D721Med (cell line): ENCODE results near the gene MTNR1B.

Source experiments
- DNase-seq: peaks from one replicate; pipeline ENCODE4 v3.0.0; 2011; ENCODE audit warnings: low spot score; ENCODE audit not compliant: insufficient read length
- FAIRE-seq: peaks from 2 replicates; lab custom pipeline; 2011; peaks lifted over from hg19 to GRCh38; lab: Jason Lieb, UNC
- CTCF ChIP-seq: IDR thresholded peaks from 2 replicates; pipeline ENCODE4 v1.5.1; 2012; ENCODE audit warnings: mild to moderate bottlenecking, control low read depth; ENCODE audit not compliant: insufficient read depth; ENCODE audit errors: missing control alignments

Gene MTNR1B

GRCh38 chr11:93017821-93018690 is 48.6 kb downstream of the MTNR1B start:
- TF ChIP-seq CTCF, result no peak
- DNase-seq, result no peak
- no peak for FAIRE-seq

- no peak for FAIRE-seq
- no peak for TF ChIP-seq CTCF
- DNase-seq, result no peak
These were observed 51.0 kb downstream of the MTNR1B start for GRCh38 chr11:93020248-93021046.

GRCh38 chr11:93024369-93024768 is 54.9 kb downstream of the MTNR1B start:
- DNase-seq (no peak), FAIRE-seq (no peak)
- no peak for TF ChIP-seq CTCF

GRCh38 chr11:93025558-93026255 is 56.3 kb downstream of the MTNR1B start:
- TF ChIP-seq CTCF, result no peak
- FAIRE-seq, result no peak
- no peak for DNase-seq

GRCh38 chr11:93028960-93029522 is 59.6 kb downstream of the MTNR1B start:
- TF ChIP-seq CTCF, result no peak
- DNase-seq (no peak), FAIRE-seq (no peak)

- FAIRE-seq (no peak), DNase-seq (no peak)
- no peak for TF ChIP-seq CTCF
These were observed 61.9 kb downstream of the MTNR1B start for GRCh38 chr11:93031386-93031785.
